Gastrocnemius medialis (tissue), 4 donors: Measurements from ENCODE around the gene CCT8L2.
"Not testable (repeated sequence)": the region's sequence is repeated elsewhere in the genome, so short reads cannot be mapped to it uniquely, and the experiment has no call there.

Source experiments
- POLR2A ChIP-seq, 2 donors: fragments of 450-650 bp; IDR thresholded peaks; one replicate each; pipeline ENCODE4 v1.6.1; 2017; ENCODE audit warnings: antibody characterized with exemption in 2 of 2, mild to moderate bottlenecking in 2 of 2, moderate library complexity in 2 of 2
- TF ChIP-seq, protein P1 (sequence below), 5 experiments: fragments of 450-650 bp in 3 of 5; fragments of 200-600 bp in 2 of 5; sonication (generic) in 2 of 5; IDR thresholded peaks in 4 of 5; conservative IDR thresholded peaks in 1 of 5; 1 replicate in 4 of 5; 2 replicates in 1 of 5; pipeline ENCODE4 v1.5.1; 2016 to 2019; ENCODE audit warnings: antibody characterized with exemption in 5 of 5, mild to moderate bottlenecking in 3 of 5, moderate library complexity in 3 of 5

DNA sequence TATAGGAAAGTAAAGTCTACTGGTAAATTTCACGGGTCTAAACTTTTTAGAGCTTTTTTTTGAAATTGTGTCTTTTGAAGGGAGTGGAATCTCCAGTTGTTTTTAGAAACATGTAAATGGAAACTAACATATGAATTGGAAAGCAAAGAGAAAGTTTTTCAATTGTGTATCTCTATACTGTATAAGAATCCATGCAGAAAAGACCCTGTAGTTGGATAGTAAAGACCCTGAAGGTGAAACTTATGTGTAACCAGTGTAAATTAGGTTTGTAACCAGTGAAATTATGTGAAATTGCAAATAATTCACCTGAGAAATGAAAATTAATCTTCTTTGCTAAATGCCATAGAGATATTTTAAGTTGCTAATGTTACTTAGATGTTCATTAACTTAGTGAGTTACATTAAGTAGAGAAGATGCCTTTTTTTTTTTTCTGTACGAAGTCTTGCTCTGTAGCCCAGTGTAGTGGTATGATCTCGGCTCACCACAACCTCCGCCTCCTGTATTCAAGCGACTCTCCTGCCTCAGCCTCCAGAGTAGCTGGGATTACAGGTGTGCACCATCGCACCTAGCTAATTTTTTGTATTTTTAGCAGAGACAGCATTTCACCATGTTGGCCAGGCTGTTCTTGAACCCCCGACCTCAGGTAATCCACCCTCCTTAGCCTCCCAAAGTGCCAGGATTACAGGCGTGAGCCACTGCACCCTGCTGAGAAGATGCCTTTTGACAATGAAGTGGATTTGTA lies 11.8 kb upstream of the CCT8L2 start:
- TF ChIP-seq, protein P1, sequence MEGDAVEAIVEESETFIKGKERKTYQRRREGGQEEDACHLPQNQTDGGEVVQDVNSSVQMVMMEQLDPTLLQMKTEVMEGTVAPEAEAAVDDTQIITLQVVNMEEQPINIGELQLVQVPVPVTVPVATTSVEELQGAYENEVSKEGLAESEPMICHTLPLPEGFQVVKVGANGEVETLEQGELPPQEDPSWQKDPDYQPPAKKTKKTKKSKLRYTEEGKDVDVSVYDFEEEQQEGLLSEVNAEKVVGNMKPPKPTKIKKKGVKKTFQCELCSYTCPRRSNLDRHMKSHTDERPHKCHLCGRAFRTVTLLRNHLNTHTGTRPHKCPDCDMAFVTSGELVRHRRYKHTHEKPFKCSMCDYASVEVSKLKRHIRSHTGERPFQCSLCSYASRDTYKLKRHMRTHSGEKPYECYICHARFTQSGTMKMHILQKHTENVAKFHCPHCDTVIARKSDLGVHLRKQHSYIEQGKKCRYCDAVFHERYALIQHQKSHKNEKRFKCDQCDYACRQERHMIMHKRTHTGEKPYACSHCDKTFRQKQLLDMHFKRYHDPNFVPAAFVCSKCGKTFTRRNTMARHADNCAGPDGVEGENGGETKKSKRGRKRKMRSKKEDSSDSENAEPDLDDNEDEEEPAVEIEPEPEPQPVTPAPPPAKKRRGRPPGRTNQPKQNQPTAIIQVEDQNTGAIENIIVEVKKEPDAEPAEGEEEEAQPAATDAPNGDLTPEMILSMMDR (IDR thresholded peaks at IDR 0.05 in 4 of 5, conservative IDR thresholded peaks at IDR 0.05 in 1 of 5): not testable (repeated sequence)
- TF ChIP-seq POLR2A (IDR thresholded peaks at IDR 0.05): not testable (repeated sequence)
